ENCODE measurements around the gene TEDC2. TPM values are rescaled to one million over a fixed set of nuclear protein-coding genes. Genes with fewer than 3 reads are reported as not detected.
A peak's percentile ranks its signal among the peaks of the same experiment; 100 is the strongest.

The TEDC2 gene
- total RNA-seq, 1 donor from 2014 or later: 29.1 TPM

- Histone ChIP-seq H3K36me3 (no peaks in the 10 kb centered on the region), H2AFZ (replicated peaks) (no peak overlapping the region), H3K9me3 (ENCODE audit: low read depth) (no peaks in the 10 kb centered on the region), H3K9ac (no peak overlapping the region), H3K4me2 (no peak overlapping the region), H3F3A (ENCODE audit: low read depth) (no peaks in the 10 kb centered on the region), H3K27me3 (no peaks in the 10 kb centered on the region), H3K79me2 (ENCODE audit: low read depth) (no peaks in the 10 kb centered on the region), H3K27ac (no peak overlapping the region), H3K4me1 (no peaks in the 10 kb centered on the region), H4K20me1 (ENCODE audit: low read depth) (no peaks in the 10 kb centered on the region), H3K4me3 (no peak overlapping the region)
- H3K9me3 Mint-ChIP-seq: no peaks in the 10 kb centered on the region
- peaks cover 10% of the 10 kb centered on the region for H3K4me1 Mint-ChIP-seq
- H3K27ac Mint-ChIP-seq: peak overlapping the region; percentile 63
- no peaks in the 10 kb centered on the region for H3K36me3 Mint-ChIP-seq
- H3K4me3 Mint-ChIP-seq: no peak overlapping the region
- no peak for TF ChIP-seq EZH2phosphoT487 (IDR thresholded peaks at IDR 0.05)
- TF ChIP-seq EZH2 (IDR thresholded peaks at IDR 0.05): no peak
- no peak for TF ChIP-seq CTCF (IDR thresholded peaks at IDR 0.05)
- DNase-seq (ENCODE audit: low spot score): no peak
- peaks cover 4% of the 10 kb centered on the region for H3K27me3 Mint-ChIP-seq (ENCODE audit: insufficient read depth, low read depth)
These were observed 37.6 kb upstream of the TEDC2 start for GRCh38 chr16:2422123-2422867.

- Histone ChIP-seq H3K9ac (no peak overlapping the region), H3K36me3 (no peaks in the 10 kb centered on the region), H2AFZ (replicated peaks) (no peak overlapping the region), H3K27ac (no peak overlapping the region), H3K4me2 (no peak overlapping the region), H4K20me1 (ENCODE audit: low read depth) (no peaks in the 10 kb centered on the region), H3F3A (ENCODE audit: low read depth) (peaks cover 10% of the 10 kb centered on the region), H3K27me3 (peaks cover 7% of the 10 kb centered on the region), H3K79me2 (ENCODE audit: low read depth) (no peaks in the 10 kb centered on the region), H3K4me1 (peaks cover 7% of the 10 kb centered on the region), H3K4me3 (no peak overlapping the region), H3K9me3 (ENCODE audit: low read depth) (no peaks in the 10 kb centered on the region)
- H3K4me1 Mint-ChIP-seq: peaks cover 21% of the 10 kb centered on the region
- no peaks in the 10 kb centered on the region for H3K9me3 Mint-ChIP-seq
- H3K27me3 Mint-ChIP-seq (ENCODE audit: insufficient read depth, low read depth): peaks cover 15% of the 10 kb centered on the region
- DNase-seq (ENCODE audit: low spot score): no peak
- TF ChIP-seq CTCF (IDR thresholded peaks at IDR 0.05) (no peak), EZH2 (IDR thresholded peaks at IDR 0.05) (no peak), EZH2phosphoT487 (IDR thresholded peaks at IDR 0.05) (no peak)
- no peak overlapping the region for H3K4me3 Mint-ChIP-seq
- H3K27ac Mint-ChIP-seq: no peak overlapping the region
- no peaks in the 10 kb centered on the region for H3K36me3 Mint-ChIP-seq
These were observed 35.6 kb upstream of the TEDC2 start for GRCh38 chr16:2424061-2425007.

GRCh38 chr16:2425008-2425518 lies 34.8 kb upstream of the TEDC2 start:
- H3K79me2 ChIP-seq (ENCODE audit: low read depth): peaks cover 7% of the 10 kb centered on the region
- no peak overlapping the region for H2AFZ ChIP-seq (replicated peaks)
- TF ChIP-seq EZH2 (IDR thresholded peaks at IDR 0.05): no peak
- TF ChIP-seq CTCF (IDR thresholded peaks at IDR 0.05): no peak
- peaks cover 10% of the 10 kb centered on the region for H3F3A ChIP-seq (ENCODE audit: low read depth)
- peaks cover 7% of the 10 kb centered on the region for H3K27me3 ChIP-seq
- no peak overlapping the region for H3K27ac ChIP-seq
- no peak overlapping the region for H3K9ac ChIP-seq
- peaks cover 24% of the 10 kb centered on the region for H3K4me1 Mint-ChIP-seq
- no peak overlapping the region for H3K4me3 ChIP-seq
- no peaks in the 10 kb centered on the region for H3K36me3 Mint-ChIP-seq
- H3K36me3 ChIP-seq: no peaks in the 10 kb centered on the region
- no peaks in the 10 kb centered on the region for H3K9me3 ChIP-seq (ENCODE audit: low read depth)
- H3K4me1 ChIP-seq: peaks cover 7% of the 10 kb centered on the region
- peaks cover 3% of the 10 kb centered on the region for H4K20me1 ChIP-seq (ENCODE audit: low read depth)
- DNase-seq (ENCODE audit: low spot score): no peak
- H3K4me2 ChIP-seq: no peak overlapping the region
- H3K27ac Mint-ChIP-seq: no peak overlapping the region
- no peak overlapping the region for H3K4me3 Mint-ChIP-seq
- H3K27me3 Mint-ChIP-seq (ENCODE audit: insufficient read depth, low read depth): peaks cover 15% of the 10 kb centered on the region
- no peaks in the 10 kb centered on the region for H3K9me3 Mint-ChIP-seq

Measured in neural progenitor cell (in vitro differentiated cells).